ENCODE measurements around the gene KCNIP3. TPM values are rescaled to one million over a fixed set of nuclear protein-coding genes. Genes with fewer than 3 reads are reported as not detected.

KCNIP3 gene
- total and polyA plus RNA-seq, 10 donors, result 0.59 to 5.2 (median 3.0) TPM

DNA sequence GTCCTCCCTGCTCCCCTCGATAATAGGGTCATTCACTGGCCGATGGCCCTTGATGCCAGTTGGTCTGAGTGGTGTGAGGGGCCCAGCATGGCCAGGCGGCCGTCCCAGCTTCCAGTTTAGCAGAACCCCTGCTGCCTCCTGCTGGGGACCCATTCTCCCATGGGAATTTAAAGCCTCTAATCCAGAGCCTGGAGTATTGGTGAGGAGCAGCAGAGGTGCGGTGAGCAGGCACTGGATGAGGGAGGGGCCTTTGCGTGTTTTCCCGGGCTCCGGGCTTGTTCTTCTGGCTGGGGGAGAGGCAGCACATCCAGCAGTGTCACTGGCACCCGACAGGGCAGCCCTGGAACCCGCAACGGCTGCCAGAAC lies 17.4 kb downstream of the KCNIP3 start:
- H3K27me3 ChIP-seq (replicated peaks in 1 of 7), result peaks cover 0 to 3% (median 0%) of the 10 kb centered on the region in 7 donors
- no peaks in the 10 kb centered on the region for H3K4me1 ChIP-seq
- no peaks in the 10 kb centered on the region for H3K36me3 ChIP-seq
- TF ChIP-seq POLR2A (IDR thresholded peaks at IDR 0.05) (no peak), POLR2AphosphoS5 (IDR thresholded peaks at IDR 0.05) (no peak)
- TF ChIP-seq, protein P1, sequence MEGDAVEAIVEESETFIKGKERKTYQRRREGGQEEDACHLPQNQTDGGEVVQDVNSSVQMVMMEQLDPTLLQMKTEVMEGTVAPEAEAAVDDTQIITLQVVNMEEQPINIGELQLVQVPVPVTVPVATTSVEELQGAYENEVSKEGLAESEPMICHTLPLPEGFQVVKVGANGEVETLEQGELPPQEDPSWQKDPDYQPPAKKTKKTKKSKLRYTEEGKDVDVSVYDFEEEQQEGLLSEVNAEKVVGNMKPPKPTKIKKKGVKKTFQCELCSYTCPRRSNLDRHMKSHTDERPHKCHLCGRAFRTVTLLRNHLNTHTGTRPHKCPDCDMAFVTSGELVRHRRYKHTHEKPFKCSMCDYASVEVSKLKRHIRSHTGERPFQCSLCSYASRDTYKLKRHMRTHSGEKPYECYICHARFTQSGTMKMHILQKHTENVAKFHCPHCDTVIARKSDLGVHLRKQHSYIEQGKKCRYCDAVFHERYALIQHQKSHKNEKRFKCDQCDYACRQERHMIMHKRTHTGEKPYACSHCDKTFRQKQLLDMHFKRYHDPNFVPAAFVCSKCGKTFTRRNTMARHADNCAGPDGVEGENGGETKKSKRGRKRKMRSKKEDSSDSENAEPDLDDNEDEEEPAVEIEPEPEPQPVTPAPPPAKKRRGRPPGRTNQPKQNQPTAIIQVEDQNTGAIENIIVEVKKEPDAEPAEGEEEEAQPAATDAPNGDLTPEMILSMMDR (IDR thresholded peaks at IDR 0.05 in 8 of 11, conservative IDR thresholded peaks at IDR 0.05 in 3 of 11), result no peak
- H3K27ac ChIP-seq, result no peak overlapping the region
- intact Hi-C loops (cut with DNase I; ENCODE audit: low total_unique reads), result no loop called here
- DNase-seq, result peak; percentile 62
- no peaks in the 10 kb centered on the region for H3K9me3 ChIP-seq
- H3K4me3 ChIP-seq, result no peak overlapping the region
- WGBS, 5 donors, result 77 to 90% (median 86%) methylated on average over 10 to 11 of the region's 11 CpGs

GRCh38 chr2:95314964-95315611 lies 17.9 kb downstream of the KCNIP3 start:
- 77 to 82% (median 81%) methylated on average over 12 to 16 of the region's 16 CpGs for WGBS, 5 donors
- peak; percentile 63 for DNase-seq
- intact Hi-C loops (cut with DNase I; ENCODE audit: low total_unique reads), result no loop called here
- TF ChIP-seq POLR2AphosphoS5 (IDR thresholded peaks at IDR 0.05), result no peak
- TF ChIP-seq, protein P1 (IDR thresholded peaks at IDR 0.05 in 8 of 11, conservative IDR thresholded peaks at IDR 0.05 in 3 of 11), result peak in 8 of 11 experiments; percentile 24 to 55 (median 34)
- Histone ChIP-seq H3K4me1 (no peaks in the 10 kb centered on the region), H3K27me3 (replicated peaks in 1 of 7) (peaks cover 0 to 3% (median 0%) of the 10 kb centered on the region in 7 donors), H3K36me3 (no peaks in the 10 kb centered on the region), H3K9me3 (no peaks in the 10 kb centered on the region), H3K4me3 (no peak overlapping the region), H3K27ac (no peak overlapping the region)

DNA sequence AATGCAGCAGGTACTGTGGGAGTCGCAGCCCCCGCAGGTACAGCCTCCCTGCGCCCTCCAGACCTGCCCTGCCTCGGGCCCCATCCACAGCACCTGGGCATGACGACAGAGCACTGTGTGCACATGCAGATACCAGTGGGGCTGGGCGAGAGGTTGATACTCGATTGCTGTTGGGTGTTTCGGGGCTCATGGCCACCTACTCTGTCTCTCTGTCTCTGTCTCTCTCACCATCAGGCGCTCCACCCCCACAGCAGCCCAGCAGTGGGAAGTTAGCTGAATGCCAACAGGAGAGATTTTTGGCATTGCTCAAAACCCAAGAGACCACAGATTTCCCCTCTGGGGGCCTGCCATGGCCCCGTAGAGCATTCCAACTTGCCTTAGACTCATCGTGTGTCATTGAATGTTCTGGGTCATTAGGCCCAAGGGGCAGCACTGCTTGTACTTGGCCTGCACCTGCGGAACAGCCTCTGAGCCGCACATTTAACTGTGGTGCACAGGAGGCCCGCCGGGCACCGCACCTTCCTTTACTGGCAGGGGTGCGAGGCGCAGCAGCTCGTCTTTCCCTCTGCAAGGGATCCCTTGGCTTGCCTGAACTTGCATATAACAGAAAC lies 18.8 kb downstream of the KCNIP3 start:
- Histone ChIP-seq H3K27ac (no peak overlapping the region), H3K27me3 (replicated peaks in 1 of 7) (peaks cover 0 to 3% (median 0%) of the 10 kb centered on the region in 7 donors), H3K9me3 (no peaks in the 10 kb centered on the region), H3K4me3 (no peak overlapping the region), H3K36me3 (no peaks in the 10 kb centered on the region), H3K4me1 (no peaks in the 10 kb centered on the region)
- 81 to 91% (median 82%) methylated on average over 19 of the region's 19 CpGs for WGBS, 5 donors
- DNase-seq, result peak; percentile 58
- TF ChIP-seq POLR2A (IDR thresholded peaks at IDR 0.05), result no peak
- no peak for TF ChIP-seq POLR2AphosphoS5 (IDR thresholded peaks at IDR 0.05)
- TF ChIP-seq, protein P1 (IDR thresholded peaks at IDR 0.05 in 8 of 11, conservative IDR thresholded peaks at IDR 0.05 in 3 of 11), result no peak
- intact Hi-C loops (cut with DNase I; ENCODE audit: low total_unique reads), result no loop called here

DNA sequence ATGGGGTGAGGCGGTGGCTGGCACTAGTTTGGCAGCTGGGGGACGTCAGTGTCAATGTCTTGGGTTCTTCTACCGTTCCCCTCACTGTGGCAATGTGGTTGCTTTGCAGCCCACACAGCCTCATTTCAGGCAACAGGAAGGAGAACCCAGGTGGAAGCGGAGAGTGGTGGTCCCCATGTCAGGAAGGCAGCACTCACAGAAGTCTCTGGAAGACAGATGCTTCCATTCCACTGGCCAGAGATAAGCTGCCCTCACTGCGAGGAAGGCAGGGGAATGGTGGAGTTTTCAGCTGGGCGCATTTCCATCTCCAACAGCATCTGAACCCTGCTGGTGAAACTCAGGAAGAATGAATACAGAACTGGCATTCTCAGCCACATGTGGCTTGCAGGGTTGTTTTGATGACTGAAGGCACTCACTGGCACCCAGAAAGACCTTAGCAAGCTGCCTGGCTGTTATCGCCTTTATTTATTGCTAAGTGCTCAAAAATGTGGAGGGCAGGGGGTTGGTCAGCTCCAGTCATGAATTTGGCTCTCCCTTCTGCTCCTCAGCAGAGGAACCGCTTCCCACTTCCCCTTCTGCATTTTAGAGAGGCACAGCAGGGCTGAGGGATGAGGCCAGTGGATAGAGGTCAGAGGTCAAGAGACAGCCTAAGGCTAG lies 19.4 kb downstream of the KCNIP3 start:
- no peak overlapping the region for H3K27ac ChIP-seq
- peaks cover 0 to 3% (median 0%) of the 10 kb centered on the region in 7 donors for H3K27me3 ChIP-seq (replicated peaks in 1 of 7)
- no peaks in the 10 kb centered on the region for H3K4me1 ChIP-seq
- DNase-seq, result peak; percentile 51
- H3K4me3 ChIP-seq, result no peak overlapping the region
- intact Hi-C loops (cut with DNase I; ENCODE audit: low total_unique reads), result no loop called here
- H3K9me3 ChIP-seq, result no peaks in the 10 kb centered on the region
- TF ChIP-seq, protein P1 (IDR thresholded peaks at IDR 0.05 in 8 of 11, conservative IDR thresholded peaks at IDR 0.05 in 3 of 11), result no peak
- TF ChIP-seq POLR2A (IDR thresholded peaks at IDR 0.05), result no peak
- 61 to 77% (median 70%) methylated on average over 7 to 8 of the region's 8 CpGs for WGBS, 5 donors
- H3K36me3 ChIP-seq, result no peaks in the 10 kb centered on the region
